RWPE1 (cell line): Measurements from ENCODE around the gene PLEKHA4.
"Not testable (repeated sequence)": the region's sequence is repeated elsewhere in the genome, so short reads cannot be mapped to it uniquely, and the experiment has no call there.

ENCODE experiments used
- CTCF ChIA-PET: fragments of 350-600 bp; sonication (Branson Sonifier 250); formaldehyde crosslinking; extraction: SDS; loops from one replicate; lab custom pipeline; 2021; lab: Yijun Ruan, JAX
- POLR2A ChIA-PET: fragments of 400-600 bp; formaldehyde crosslinking; extraction: SDS; loops from one replicate; lab custom pipeline; 2020; ENCODE audit warnings: antibody characterized with exemption; ENCODE audit not compliant: low non-redundant PET; lab: Yijun Ruan, JAX
- DNase-seq: peaks from one replicate; pipeline ENCODE4 v3.0.0; 2012; ENCODE audit warnings: low spot score
- H3K27ac ChIP-seq: fragments of 450-650 bp; 2 replicates; pipeline ENCODE4 v1.5.1; 2017
- TF ChIP-seq, protein P1 (sequence below): fragments of 450-650 bp; conservative IDR thresholded peaks from 2 replicates; pipeline ENCODE4 v1.5.1; 2017; ENCODE audit warnings: low read depth, mild to moderate bottlenecking

Gene PLEKHA4

DNA sequence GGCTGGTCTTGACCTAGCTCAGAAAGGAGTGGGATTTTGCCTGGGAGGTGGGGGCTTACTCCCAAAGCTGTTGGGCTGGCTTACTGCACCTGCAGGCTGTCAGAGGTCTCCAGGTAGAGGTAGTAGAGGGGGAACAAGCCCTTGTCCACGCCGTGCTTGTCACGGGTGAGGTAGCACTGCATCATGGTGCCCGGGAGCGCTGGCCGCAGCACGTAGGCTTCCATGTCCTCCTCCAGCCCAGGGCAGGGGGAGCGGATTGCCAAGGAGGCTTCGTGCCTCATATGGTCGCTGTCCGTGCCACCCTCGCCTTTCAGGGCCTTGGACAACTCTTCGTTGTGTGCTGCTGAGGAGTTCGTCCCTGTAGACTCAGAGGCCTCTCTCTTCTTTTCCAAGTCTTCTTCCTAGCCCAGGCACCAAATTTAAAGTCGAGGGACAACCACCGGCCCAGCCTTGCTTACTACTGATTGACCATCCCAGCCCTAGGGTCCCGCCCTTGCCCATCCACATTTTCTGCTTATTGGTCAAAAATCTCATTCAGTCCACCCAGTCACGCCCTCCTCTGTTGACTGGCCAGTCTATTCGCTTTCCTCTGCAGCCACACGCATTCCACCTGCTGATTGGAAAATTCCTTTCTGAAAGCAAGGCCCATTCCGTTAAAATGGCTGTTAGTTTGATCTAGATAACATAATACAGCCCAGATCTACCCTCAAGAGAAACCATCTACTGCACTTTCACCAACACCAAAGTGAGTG is 19.6 kb upstream of the PLEKHA4 start:
- H3K27ac ChIP-seq, result no peak overlapping the region
- TF ChIP-seq, protein P1, sequence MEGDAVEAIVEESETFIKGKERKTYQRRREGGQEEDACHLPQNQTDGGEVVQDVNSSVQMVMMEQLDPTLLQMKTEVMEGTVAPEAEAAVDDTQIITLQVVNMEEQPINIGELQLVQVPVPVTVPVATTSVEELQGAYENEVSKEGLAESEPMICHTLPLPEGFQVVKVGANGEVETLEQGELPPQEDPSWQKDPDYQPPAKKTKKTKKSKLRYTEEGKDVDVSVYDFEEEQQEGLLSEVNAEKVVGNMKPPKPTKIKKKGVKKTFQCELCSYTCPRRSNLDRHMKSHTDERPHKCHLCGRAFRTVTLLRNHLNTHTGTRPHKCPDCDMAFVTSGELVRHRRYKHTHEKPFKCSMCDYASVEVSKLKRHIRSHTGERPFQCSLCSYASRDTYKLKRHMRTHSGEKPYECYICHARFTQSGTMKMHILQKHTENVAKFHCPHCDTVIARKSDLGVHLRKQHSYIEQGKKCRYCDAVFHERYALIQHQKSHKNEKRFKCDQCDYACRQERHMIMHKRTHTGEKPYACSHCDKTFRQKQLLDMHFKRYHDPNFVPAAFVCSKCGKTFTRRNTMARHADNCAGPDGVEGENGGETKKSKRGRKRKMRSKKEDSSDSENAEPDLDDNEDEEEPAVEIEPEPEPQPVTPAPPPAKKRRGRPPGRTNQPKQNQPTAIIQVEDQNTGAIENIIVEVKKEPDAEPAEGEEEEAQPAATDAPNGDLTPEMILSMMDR, result no peak
- DNase-seq, result no peak
- POLR2A ChIA-PET, result no interaction called here
- CTCF ChIA-PET, result no interaction called here

GRCh38 chr19:48883726-48884125 is 15.3 kb upstream of the PLEKHA4 start:
- ChIA-PET POLR2A (no interaction called here), CTCF (no interaction called here)
- no peak for DNase-seq
- TF ChIP-seq, protein P1, result no peak
- H3K27ac ChIP-seq, result no peak overlapping the region

DNA sequence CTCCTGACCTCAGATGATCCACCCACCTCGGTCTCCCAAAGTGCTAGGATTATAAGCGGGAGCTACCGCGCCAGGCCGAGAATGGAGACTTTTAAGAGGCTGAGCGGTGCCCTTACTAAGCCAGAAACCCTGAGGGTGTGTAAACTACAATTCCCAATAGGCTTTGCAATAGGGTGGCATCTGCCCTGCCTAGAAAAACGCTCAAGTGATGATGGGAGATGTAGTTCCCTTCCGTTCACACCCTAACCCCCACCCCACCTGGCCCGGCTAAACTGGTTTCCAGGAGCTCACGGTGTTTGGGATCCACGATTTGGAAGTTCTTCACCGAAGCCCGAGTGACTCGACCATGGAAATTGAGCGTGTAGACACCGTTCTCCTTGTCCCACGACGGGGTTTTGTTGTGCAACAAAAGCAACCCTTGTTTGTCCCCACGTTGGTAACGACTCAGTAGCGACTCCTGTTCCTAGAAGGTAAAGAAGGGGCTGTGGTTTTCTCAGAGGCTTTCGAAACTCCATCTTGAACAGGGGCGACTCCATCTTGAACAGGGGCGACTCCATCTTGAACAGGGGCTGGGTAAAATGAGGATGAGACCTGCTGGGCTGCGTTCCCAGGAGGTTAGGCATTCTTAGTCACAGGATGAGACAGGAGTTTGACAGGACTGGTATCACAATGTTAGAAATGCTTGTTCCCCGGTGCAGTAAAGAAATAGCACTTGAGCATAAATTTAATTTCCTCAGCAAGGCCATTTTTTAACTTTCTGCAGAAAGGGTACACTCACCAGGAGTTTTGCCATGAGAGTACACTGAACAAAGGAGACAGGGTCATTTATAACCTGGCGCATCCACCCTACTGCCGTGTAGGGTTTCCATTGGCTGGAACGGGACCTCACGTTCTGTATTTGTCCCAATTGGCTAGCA is 13.6 kb upstream of the PLEKHA4 start:
- ChIA-PET POLR2A (interaction anchor here (0.7 kb wide), 1 partner anchor 105 kb away, joined by 6 read pairs; no protein-coding TSS in a partner anchor), CTCF (no interaction called here)
- TF ChIP-seq, protein P1, result no peak
- DNase-seq, result no peak
- H3K27ac ChIP-seq, result no peak overlapping the region

- DNase-seq, POLR2A ChIA-PET: not testable (repeated sequence)
- CTCF ChIA-PET, result interaction anchor here (0.7 kb wide), 1 partner anchor 208 kb away, joined by 3 read pairs; no protein-coding TSS in a partner anchor
- H3K27ac ChIP-seq, result peak overlapping the region; percentile 6; the same call in 1 of the 2 replicates
These were observed 11.3 kb upstream of the PLEKHA4 start for GRCh38 chr19:48879696-48880095.

GRCh38 chr19:48879025-48879637 is 10.7 kb upstream of the PLEKHA4 start:
- ChIA-PET CTCF (interaction anchor here (0.7 kb wide), 1 partner anchor 208 kb away, joined by 3 read pairs; no protein-coding TSS in a partner anchor), POLR2A (interaction anchor here (0.6 to 0.7 kb wide), 2 partner anchors 11 to 85 kb away, joined by 3 to 4 read pairs; partner anchors contain the start of gene PLEKHA4)
- H3K27ac ChIP-seq, result peak overlapping the region; percentile 6; the same call in 1 of the 2 replicates

More at GRCh38 chr19:48879025-48879637, 10.7 kb upstream of the PLEKHA4 start:
- no peak for DNase-seq
- TF ChIP-seq, protein P1, result no peak
